ENCODE results near the gene TRAF4.

Gene TRAF4

GRCh38 chr17:28745786-28746411 is 2.1 kb downstream of the TRAF4 start:
- DNase-seq (ENCODE audit: low read depth in 2 of 2, low spot score in 1 of 2), result no peak

GRCh38 chr17:28746611-28747050 is 2.8 kb downstream of the TRAF4 start:
- no peak for DNase-seq (ENCODE audit: low read depth in 2 of 2, low spot score in 1 of 2)

- DNase-seq (ENCODE audit: low read depth in 2 of 2, low spot score in 1 of 2), result no peak
Measured at GRCh38 chr17:28747051-28747691, 3.4 kb downstream of the TRAF4 start.

- DNase-seq (ENCODE audit: low read depth in 2 of 2, low spot score in 1 of 2), result no peak
Measured at GRCh38 chr17:28747801-28748750, 4.3 kb downstream of the TRAF4 start.

GRCh38 chr17:28748852-28749515 is 5.2 kb downstream of the TRAF4 start:
- no peak for DNase-seq (ENCODE audit: low read depth in 2 of 2, low spot score in 1 of 2)

- DNase-seq (ENCODE audit: low read depth in 2 of 2, low spot score in 1 of 2), result no peak
Measured at GRCh38 chr17:28749516-28750177, 5.8 kb downstream of the TRAF4 start.

GRCh38 chr17:28750178-28751047 is 6.6 kb downstream of the TRAF4 start:
- peak; percentile 64 to 73 for DNase-seq (ENCODE audit: low read depth in 2 of 2, low spot score in 1 of 2)

- no peak for DNase-seq (ENCODE audit: low read depth in 2 of 2, low spot score in 1 of 2)
Measured at GRCh38 chr17:28751600-28752366, 8.0 kb downstream of the TRAF4 start.

GRCh38 chr17:28755486-28755885 is 11.7 kb downstream of the TRAF4 start:
- DNase-seq (ENCODE audit: low read depth in 2 of 2, low spot score in 1 of 2), result no peak

- no peak for DNase-seq (ENCODE audit: low read depth in 2 of 2, low spot score in 1 of 2)
Measured at GRCh38 chr17:28756049-28756804, 12.4 kb downstream of the TRAF4 start.

- no peak for DNase-seq (ENCODE audit: low read depth in 2 of 2, low spot score in 1 of 2)
Measured at GRCh38 chr17:28758411-28759121, 14.8 kb downstream of the TRAF4 start.

GRCh38 chr17:28759256-28759865 is 15.6 kb downstream of the TRAF4 start:
- DNase-seq (ENCODE audit: low read depth in 2 of 2, low spot score in 1 of 2), result no peak

GRCh38 chr17:28760601-28761562 is 17.1 kb downstream of the TRAF4 start:
- DNase-seq (ENCODE audit: low read depth in 2 of 2, low spot score in 1 of 2), result no peak

GRCh38 chr17:28763137-28763799 is 19.5 kb downstream of the TRAF4 start:
- no peak for DNase-seq (ENCODE audit: low read depth in 2 of 2, low spot score in 1 of 2)

GRCh38 chr17:28763804-28764266 is 20.0 kb downstream of the TRAF4 start:
- DNase-seq (ENCODE audit: low read depth in 2 of 2, low spot score in 1 of 2), result peak; percentile 57 to 64

All from stimulated activated CD8-positive, alpha-beta memory T cell treated with anti-CD3 and anti-CD28 coated beads, Interleukin-4, amount 100 ng/mL, for 1 hour (primary cell).